GM11168 (cell line): Measurements from ENCODE around the gene DRD4.
"Not testable (repeated sequence)": the region's sequence is repeated elsewhere in the genome, so short reads cannot be mapped to it uniquely, and the experiment has no call there.

Experiments
- in situ Hi-C: fragments of 300-500 bp; cut with MboI; formaldehyde crosslinking; loops from one replicate; pipeline ENCODE4 v1.12.0; 2022; ENCODE audit warnings: low sequenced_read_pairs; ENCODE audit not compliant: unreplicated experiment

Gene DRD4

DNA sequence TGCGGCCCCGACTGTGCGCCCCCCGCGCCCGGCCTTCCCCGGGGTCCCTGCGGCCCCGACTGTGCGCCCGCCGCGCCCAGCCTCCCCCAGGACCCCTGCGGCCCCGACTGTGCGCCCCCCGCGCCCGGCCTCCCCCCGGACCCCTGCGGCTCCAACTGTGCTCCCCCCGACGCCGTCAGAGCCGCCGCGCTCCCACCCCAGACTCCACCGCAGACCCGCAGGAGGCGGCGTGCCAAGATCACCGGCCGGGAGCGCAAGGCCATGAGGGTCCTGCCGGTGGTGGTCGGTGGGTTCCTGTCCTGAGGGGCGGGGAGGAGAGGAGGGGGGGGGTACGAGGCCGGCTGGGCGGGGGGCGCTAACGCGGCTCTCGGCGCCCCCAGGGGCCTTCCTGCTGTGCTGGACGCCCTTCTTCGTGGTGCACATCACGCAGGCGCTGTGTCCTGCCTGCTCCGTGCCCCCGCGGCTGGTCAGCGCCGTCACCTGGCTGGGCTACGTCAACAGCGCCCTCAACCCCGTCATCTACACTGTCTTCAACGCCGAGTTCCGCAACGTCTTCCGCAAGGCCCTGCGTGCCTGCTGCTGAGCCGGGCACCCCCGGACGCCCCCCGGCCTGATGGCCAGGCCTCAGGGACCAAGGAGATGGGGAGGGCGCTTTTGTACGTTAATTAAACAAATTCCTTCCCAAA lies 3.1 kb downstream of the DRD4 start:
- in situ Hi-C loops: no loop called here

- in situ Hi-C loops: no loop called here
Observed at GRCh38 chr11:641806-642370, 4.8 kb downstream of the DRD4 start.

DNA sequence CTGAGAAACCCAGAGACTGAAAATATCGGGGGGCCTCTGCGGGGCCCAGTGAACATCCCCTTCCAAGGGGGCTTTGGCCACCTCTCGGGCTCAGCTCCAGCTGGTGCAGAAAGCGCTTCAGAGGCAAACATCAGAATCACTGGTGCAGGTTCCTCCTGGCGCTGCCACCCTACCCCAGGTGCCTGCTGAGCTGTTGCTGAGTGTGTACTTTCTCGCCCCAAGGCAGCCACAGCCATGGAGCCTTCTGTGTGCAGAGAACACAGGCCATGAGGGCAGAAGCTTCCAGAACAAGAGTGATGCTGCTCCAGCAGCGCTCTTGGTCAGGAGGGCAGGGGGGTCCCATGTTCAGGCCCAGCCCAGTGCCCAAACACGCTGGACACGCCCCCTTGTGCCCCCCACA lies 6.3 kb downstream of the DRD4 start:
- in situ Hi-C loops: no loop called here

- in situ Hi-C loops: no loop called here
Observed at GRCh38 chr11:643849-644738, 7.0 kb downstream of the DRD4 start.

DNA sequence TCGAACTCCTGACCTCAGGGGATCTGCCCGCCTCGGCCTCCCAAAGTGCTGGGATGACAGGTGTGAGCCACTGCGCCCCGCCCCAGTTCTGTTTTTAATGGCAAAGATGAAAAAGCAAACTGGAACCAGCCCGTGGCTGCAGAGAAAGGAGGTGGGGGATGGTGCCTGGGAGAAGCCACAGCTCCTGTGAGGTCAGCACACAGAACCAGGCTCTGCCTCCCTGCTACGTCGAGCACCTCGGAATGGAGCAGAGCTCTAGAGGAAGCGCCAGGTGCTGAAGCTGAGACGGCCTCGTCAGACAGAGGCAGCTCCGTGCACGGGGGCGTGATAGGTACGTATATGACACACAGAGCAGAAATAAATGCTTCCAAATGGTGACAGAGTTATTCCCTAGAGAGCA lies 8.5 kb downstream of the DRD4 start:
- in situ Hi-C loops: no loop called here

- in situ Hi-C loops: no loop called here
Observed at GRCh38 chr11:646214-646613, 9.1 kb downstream of the DRD4 start.

DNA sequence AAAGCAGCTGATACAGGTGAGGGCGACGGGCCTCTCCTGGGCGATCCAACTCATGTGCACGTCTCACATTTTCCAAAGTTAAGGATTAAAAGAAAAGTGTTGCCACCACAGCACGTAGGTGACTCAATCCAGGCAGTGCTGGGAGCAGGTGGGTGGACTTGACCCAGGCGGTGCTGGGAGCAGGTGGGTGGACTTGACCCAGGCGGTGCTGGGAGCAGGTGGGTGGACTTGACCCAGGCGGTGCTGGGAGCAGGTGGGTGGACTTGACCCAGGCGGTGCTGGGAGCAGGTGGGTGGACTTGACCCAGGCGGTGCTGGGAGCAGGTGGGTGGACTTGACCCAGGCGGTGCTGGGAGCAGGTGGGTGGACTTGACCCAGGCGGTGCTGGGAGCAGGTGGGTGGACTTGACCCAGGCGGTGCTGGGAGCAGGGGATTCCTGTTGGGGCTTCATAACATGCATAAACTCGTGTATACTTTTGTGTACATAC lies 10.6 kb downstream of the DRD4 start:
- in situ Hi-C loops: not testable (repeated sequence)

DNA sequence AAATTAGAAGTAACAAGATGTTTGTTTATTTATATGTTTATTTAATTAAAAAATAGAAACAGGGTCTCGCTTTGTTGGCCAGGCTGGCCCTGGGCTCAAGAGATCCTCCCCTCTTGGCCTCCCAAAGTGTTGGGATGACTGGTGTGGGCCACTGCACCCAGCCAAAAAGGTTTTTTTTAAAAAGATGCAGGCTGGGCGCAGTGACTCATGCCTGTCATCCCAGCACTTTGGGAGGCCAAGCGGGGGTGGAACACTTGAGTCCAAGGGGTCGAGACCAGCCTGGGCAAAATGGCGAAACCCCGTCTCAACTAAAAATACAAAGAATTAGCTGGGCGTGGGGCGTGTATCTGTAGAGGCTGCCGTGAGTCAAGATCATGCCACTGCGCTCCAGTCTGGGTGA lies 13.4 kb downstream of the DRD4 start:
- in situ Hi-C loops: no loop called here

DNA sequence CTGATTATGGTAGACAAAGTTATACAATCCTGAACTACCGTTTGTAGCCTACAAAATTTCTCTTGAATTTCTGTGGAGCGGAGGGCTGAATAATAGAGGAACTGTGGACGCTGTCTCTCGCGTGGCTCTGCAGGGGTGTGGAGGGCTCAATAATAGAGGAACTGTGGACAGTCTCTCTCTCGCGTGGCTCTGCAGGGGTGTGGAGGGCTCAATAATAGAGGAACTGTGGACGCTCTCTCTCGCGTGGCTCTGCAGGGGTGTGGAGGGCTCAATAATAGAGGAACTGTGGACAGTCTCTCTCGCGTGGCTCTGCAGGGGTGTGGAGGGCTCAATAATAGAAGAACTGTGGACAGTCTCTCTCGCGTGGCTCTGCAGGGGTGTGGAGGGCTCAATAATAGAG lies 16.1 kb downstream of the DRD4 start:
- in situ Hi-C loops: not testable (repeated sequence)

DNA sequence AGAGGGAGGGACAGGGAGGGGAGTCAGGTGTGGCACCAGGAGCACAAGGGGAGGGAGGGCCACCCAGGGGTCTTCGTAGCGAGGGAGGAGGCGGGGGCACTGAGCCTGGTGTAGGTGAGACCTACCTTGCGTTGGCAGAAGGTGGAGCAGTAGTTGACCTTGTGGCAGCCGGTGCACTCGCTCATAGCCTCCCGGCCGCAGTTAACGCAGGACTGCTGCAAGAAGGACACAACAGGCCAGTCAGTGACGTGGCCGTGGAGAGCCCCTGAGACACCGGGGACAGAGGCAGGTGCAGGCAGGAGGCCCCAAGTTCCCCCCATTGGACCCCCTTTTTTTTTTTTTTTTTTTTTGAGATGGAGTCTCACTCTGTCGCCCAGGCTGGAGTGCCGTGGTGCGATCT lies 16.8 kb downstream of the DRD4 start:
- in situ Hi-C loops: no loop called here

GRCh38 chr11:654444-654843 lies 17.4 kb downstream of the DRD4 start:
- in situ Hi-C loops: not testable (repeated sequence)

- in situ Hi-C loops: no loop called here
Observed at GRCh38 chr11:655036-655726, 18.1 kb downstream of the DRD4 start.

DNA sequence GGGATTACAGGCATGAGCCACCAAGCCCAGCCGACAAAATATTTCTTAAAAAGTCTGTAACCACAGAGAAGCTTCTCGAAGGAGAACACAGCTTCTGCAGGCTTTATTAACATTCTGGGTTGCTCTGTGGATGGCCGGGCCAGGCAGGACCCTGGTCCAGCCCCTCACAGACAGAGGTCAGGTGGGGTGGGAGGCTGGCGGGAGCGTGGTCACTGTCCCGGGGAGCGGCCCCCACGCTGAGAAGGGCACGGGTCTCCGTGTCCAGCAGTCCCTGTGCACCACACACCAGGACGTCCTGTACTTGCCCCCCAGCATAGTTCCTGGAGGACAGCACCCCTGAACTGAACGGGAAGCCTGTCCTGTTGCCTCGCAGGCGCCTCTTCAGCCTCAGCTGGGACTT lies 19.4 kb downstream of the DRD4 start:
- in situ Hi-C loops: no loop called here

GRCh38 chr11:656866-657265 lies 19.8 kb downstream of the DRD4 start:
- in situ Hi-C loops: no loop called here

DNA sequence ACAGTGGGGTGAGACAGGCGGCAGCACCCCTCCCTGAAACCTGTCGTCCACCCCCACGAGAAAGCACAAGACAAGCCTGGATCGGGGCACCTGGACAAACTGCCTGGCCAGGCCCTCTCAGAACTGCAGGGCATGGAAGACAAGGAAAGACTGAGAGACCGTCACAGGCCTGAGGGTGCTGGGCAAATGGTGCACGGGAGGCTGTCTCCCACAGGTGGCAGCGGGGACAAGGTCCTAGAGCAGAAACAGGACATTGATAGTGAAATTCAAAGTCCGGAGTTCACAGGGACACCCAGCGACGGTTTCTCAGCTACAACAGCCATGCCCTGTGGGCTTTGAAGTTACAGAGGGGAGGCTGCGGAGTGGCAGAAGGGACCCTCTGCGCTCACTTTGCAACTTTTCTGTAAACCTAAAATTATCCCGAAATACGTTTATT lies 20.6 kb downstream of the DRD4 start:
- in situ Hi-C loops: no loop called here

DNA sequence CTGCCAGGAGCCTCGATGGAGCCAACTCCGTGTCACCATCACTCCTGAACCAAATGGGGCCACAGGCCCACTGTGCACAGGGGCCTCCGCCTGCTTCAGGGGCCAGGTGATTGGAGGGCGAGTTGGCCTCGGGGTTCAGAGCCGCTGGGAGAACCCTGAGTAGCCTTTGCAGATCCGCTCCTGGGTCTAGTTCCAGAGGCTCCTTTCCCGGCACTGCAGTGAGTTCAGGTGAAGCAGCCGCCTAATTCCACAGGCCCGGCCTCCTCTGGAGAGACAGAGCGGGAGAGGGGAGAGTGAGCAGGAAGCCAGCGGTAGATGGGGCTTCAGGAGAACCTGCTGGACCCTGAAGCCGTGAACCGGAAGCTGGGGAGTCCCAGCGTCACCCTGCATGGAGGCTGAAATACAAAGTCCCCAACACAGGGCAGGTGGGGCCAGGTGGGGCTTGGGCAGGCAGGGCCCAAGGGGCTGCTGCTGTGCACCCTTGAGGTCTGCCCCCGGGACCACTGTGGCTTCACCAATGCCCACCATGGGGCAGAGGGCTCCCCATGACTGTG lies 22.5 kb downstream of the DRD4 start:
- in situ Hi-C loops: no loop called here

DNA sequence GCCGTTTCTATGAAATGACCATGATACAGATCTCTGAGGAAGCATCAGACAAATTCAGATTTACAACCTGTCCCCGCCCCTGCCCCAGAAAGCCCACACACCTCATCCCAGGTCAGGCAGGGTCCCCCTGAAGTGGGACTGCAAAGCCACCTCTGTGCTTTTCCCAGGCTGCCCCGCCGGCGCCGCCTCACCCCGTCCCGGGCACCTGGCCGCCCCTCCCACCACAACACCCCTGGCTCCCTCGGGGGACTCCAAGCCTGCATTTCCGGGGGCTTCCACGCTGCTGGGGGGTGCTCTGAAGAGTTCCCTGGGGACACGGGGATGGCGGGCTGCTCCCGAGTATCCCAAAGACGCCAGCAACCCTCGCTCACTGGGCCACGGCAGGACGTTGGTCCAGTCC lies 23.2 kb downstream of the DRD4 start:
- in situ Hi-C loops: no loop called here

- in situ Hi-C loops: no loop called here
Observed at GRCh38 chr11:660681-661444, 23.8 kb downstream of the DRD4 start.

- in situ Hi-C loops: no loop called here
Observed at GRCh38 chr11:662689-663274, 25.7 kb downstream of the DRD4 start.
